Measurements from ENCODE around the gene MFAP2.

MFAP2 gene

GRCh38 chr1:16967095-16967575, 13.3 kb downstream of the MFAP2 start:
- H3K4me3 ChIP-seq (ENCODE audit: low read depth, low read length) = no peak overlapping the region
- no peaks in the 10 kb centered on the region for H3K9me3 ChIP-seq (ENCODE audit: control insufficient read depth, insufficient read depth, low read depth, low read length)
- H3K27ac ChIP-seq (ENCODE audit: extremely low read depth, low read depth, low read length) = peak overlapping the region; percentile 66
- peaks cover 3 to 70% of the 10 kb centered on the region in 2 experiments; a peak in 2 of 3 replicates for H3K36me3 ChIP-seq (ENCODE audit: control insufficient read depth in 2 of 2, insufficient read depth in 1 of 2, low read length in 2 of 2)
- ChIA-PET CTCF (interaction anchor here (0.8 to 8.7 kb wide), 6 partner anchors 15 to 355 kb away, joined by 3 to 115 read pairs (median 4); no protein-coding TSS in a partner anchor), POLR2A (interaction anchor here (0.8 to 4.1 kb wide), 10 partner anchors 8 to 346 kb away, joined by 3 to 23 read pairs (median 4); partner anchors contain the start of genes ATP13A2 and MFAP2)
- H3K4me1 ChIP-seq (ENCODE audit: control insufficient read depth, insufficient read depth, low read length) = peaks cover 8% of the 10 kb centered on the region; the same call in 1 of the 2 replicates
- TF ChIP-seq ZNF394 (tag by site-specific recombination; IDR thresholded peaks at IDR 0.05; ENCODE audit: borderline replicate concordance) (peak; percentile 37; the same call in 1 of the 2 replicates), HIC1 (tag by site-specific recombination; IDR thresholded peaks at IDR 0.05) (peak; percentile 61), ZSCAN30 (tag by site-specific recombination; IDR thresholded peaks at IDR 0.05) (no peak), ZBTB21 (tag by site-specific recombination; IDR thresholded peaks at IDR 0.05) (peak; percentile 22; the same call in 1 of the 2 replicates), ZNF629 (tag by site-specific recombination; IDR thresholded peaks at IDR 0.05) (peak; percentile 59), ZBTB10 (tag by site-specific recombination; IDR thresholded peaks at IDR 0.05) (0 out of 2 replicates have a peak, but pooled peaks have one; percentile 22), KLF16 (tag by site-specific recombination; IDR thresholded peaks at IDR 0.05) (0 out of 2 replicates have a peak, but pooled peaks have one; percentile 26), SP7 (tag by site-specific recombination; IDR thresholded peaks at IDR 0.05) (0 out of 2 replicates have a peak, but pooled peaks have one; percentile 39), ZFP69B (tag by site-specific recombination; IDR thresholded peaks at IDR 0.05) (peak; percentile 64; the same call in 1 of the 2 replicates), ZBTB1 (tag by site-specific recombination; IDR thresholded peaks at IDR 0.05) (no peak), HOXD13 (CRISPR knock-in tag; IDR thresholded peaks at IDR 0.05; ENCODE audit: borderline replicate concordance) (no peak), ZNF302 (tag by site-specific recombination; IDR thresholded peaks at IDR 0.05; ENCODE audit: low read depth) (no peak), ZNF692 (tag by site-specific recombination; IDR thresholded peaks at IDR 0.05) (peak; percentile 84), KLF17 (tag by site-specific recombination; IDR thresholded peaks at IDR 0.05) (peak; percentile 63; the same call in 1 of the 2 replicates), ZNF175 (tag by site-specific recombination; IDR thresholded peaks at IDR 0.05) (no peak), ZNF398 (tag by site-specific recombination; IDR thresholded peaks at IDR 0.05) (peak; percentile 98), PATZ1 (tag by site-specific recombination; IDR thresholded peaks at IDR 0.05) (peak; percentile 71), ZIC2 (tag by site-specific recombination; IDR thresholded peaks at IDR 0.05) (peak; percentile 46), BCL11B (tag by site-specific recombination; IDR thresholded peaks at IDR 0.05; ENCODE audit: low read depth) (no peak), ZBTB20 (tag by site-specific recombination; IDR thresholded peaks at IDR 0.05) (peak; percentile 78), FEZF1 (tag by site-specific recombination; IDR thresholded peaks at IDR 0.05) (0 out of 2 replicates have a peak, but pooled peaks have one; percentile 23), ZFHX2 (tag by site-specific recombination; conservative IDR thresholded peaks at IDR 0.05) (peak; percentile 46), ZNF366 (tag by site-specific recombination; conservative IDR thresholded peaks at IDR 0.05) (peak; percentile 63), ZNF16 (tag by site-specific recombination; IDR thresholded peaks at IDR 0.05; ENCODE audit: low read depth) (no peak)

Measured in HEK293 (cell line).